ENCODE measurements around the gene SYTL1. TPM values are rescaled to one million over a fixed set of nuclear protein-coding genes. Genes with fewer than 3 reads are reported as not detected.

Gene SYTL1
- total and polyA plus RNA-seq, 11 donors: 0.23 to 6.0 (median 0.55) TPM; not detected in 1

DNA sequence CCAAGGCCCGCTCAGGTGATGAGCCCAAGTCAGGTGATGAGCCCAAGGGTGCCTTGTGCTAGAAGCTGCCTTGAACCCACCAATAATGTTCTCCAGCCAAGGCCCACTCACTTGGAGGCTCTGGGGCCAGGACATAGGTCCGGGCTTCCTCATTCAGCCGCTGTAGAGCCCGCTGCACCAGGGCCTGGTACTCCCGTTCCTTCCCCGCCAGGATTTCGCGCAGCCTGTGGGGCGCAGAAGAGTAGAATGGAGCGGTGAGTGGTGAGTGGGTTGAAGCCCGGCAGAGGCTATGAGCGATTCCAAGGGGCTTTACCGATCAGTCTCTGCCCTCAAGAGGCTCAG lies 14.4 kb downstream of the SYTL1 start:
- intact Hi-C loops (cut with DNase I): loop anchor here in 9 of 10 donors (2.0 to 10.0 kb wide), 4 partner anchors 33 to 55 kb away; partner anchors contain the start of gene GPR3 (in 8 of the 9)
- TF ChIP-seq POLR2A (IDR thresholded peaks at IDR 0.05): no peak
- TF ChIP-seq CTCF (IDR thresholded peaks at IDR 0.05): no peak
- Histone ChIP-seq H3K4me3 (no peak overlapping the region), H3K9me3 (no peaks in the 10 kb centered on the region), H3K4me1 (peaks cover 0 to 31% (median 6%) of the 10 kb centered on the region in 12 donors), H3K27me3 (no peaks in the 10 kb centered on the region), H3K27ac (no peak overlapping the region), H3K36me3 (peaks cover 0 to 81% (median 73%) of the 10 kb centered on the region in 9 donors)
- 91 to 95% (median 93%) methylated on average over 8 to 13 of the region's 13 CpGs for WGBS, 4 donors
- DNase-seq (peak in 1 of 5 donors; percentile 21), ATAC-seq (no peak)

GRCh38 chr1:27356619-27357280 lies 14.9 kb downstream of the SYTL1 start:
- no peak for TF ChIP-seq POLR2A (IDR thresholded peaks at IDR 0.05)
- no peak for TF ChIP-seq CTCF (IDR thresholded peaks at IDR 0.05)
- Histone ChIP-seq H3K4me3 (peak overlapping the region in 1 of 12 donors; percentile 42), H3K9me3 (no peaks in the 10 kb centered on the region), H3K36me3 (peaks cover 0 to 86% (median 78%) of the 10 kb centered on the region in 9 donors), H3K27me3 (no peaks in the 10 kb centered on the region), H3K4me1 (peaks cover 0 to 27% (median 6%) of the 10 kb centered on the region in 12 donors), H3K27ac (peak overlapping the region in 1 of 12 donors; percentile 9)
- DNase-seq (peak in 1 of 5 donors; percentile 25), ATAC-seq (no peak)
- WGBS, 4 donors: 87 to 91% (median 88%) methylated on average over 28 to 37 of the region's 37 CpGs
- intact Hi-C loops (cut with DNase I): loop anchor here in 9 of 10 donors (2.0 to 10.0 kb wide), 4 partner anchors 32 to 56 kb away; partner anchors contain the start of gene GPR3 (in 8 of the 9)

DNA sequence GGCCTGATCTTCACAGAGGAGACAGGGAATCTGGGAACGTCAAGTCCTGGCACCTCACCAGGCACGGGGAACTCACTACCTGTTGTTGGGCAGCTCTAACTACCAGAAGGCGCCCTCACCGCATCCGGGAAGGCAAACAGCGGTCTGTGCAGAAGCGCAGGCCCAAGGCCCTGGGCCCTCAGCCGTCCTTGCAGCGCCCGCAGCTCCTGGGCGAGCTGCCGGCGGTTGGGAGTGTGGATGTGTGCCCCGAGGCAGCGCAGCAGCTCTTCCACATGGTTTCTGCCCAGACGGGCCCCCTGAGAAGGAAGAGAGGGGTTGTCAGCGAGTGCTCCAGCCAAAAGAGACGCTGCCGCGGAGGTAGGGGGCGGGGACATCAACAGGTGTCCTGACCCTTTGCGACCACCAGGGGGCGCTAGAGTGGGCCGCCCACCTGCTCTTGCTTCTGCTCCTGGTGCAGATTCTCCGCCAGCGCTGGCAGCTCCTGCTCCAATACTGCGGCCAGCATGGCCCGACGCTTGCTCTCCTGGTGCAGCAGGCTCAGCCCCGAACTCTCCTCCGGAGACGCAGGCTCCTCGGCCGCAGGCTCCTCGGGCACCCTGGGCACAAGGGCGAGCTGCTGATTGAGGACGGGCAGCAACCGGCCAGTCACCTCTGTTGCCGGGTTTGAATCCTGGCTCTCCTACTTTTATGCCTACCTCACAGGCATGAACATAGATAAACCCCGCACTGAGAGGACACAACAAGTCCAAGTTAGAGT lies 15.6 kb downstream of the SYTL1 start:
- peak; percentile 28 to 83 (median 62) for ATAC-seq
- no peak for TF ChIP-seq POLR2A (IDR thresholded peaks at IDR 0.05)
- peak; percentile 94 to 100 (median 98) for TF ChIP-seq CTCF (IDR thresholded peaks at IDR 0.05)
- intact Hi-C loops (cut with DNase I): loop anchor here in 9 of 10 donors (2.0 to 10.0 kb wide), 4 partner anchors 31 to 57 kb away; partner anchors contain the start of gene GPR3 (in 8 of the 9)
- H3K4me1 ChIP-seq: peaks cover 0 to 27% (median 6%) of the 10 kb centered on the region in 12 donors
- no peaks in the 10 kb centered on the region for H3K27me3 ChIP-seq
- H3K27ac ChIP-seq: peak overlapping the region in 1 of 12 donors; percentile 9
- 37 to 49% (median 46%) methylated on average over 21 to 40 of the region's 40 CpGs for WGBS, 4 donors
- DNase-seq: peak; percentile 70 to 88 (median 80)
- peak overlapping the region in 2 of 12 donors; percentile 11 to 42 for H3K4me3 ChIP-seq
- peaks cover 0 to 93% (median 85%) of the 10 kb centered on the region in 9 donors for H3K36me3 ChIP-seq
- no peaks in the 10 kb centered on the region for H3K9me3 ChIP-seq
